ENCODE measurements around the gene FANCG. TPM values are rescaled to one million over a fixed set of nuclear protein-coding genes. Genes with fewer than 3 reads are reported as not detected.

The FANCG gene
- total and polyA plus RNA-seq, 8 donors, result 1.3 to 30.9 (median 16.4) TPM

GRCh38 chr9:35103660-35104191 lies 24.0 kb upstream of the FANCG start:
- H3K4me3 ChIP-seq, result peak overlapping the region; percentile 72 to 90 (median 80)
- intact Hi-C loops (cut with DNase I; ENCODE audit: low total_unique reads), result no loop called here
- peaks cover 46 to 75% (median 71%) of the 10 kb centered on the region in 4 donors for H3K36me3 ChIP-seq
- H3K9me3 ChIP-seq, result no peaks in the 10 kb centered on the region
- H3K27ac ChIP-seq, result peak overlapping the region; percentile 81 to 91 (median 89)
- DNase-seq, result no peak
- no peaks in the 10 kb centered on the region for H3K27me3 ChIP-seq
- WGBS, 5 donors, result 31 to 40% (median 38%) methylated on average over 5 of the region's 5 CpGs
- TF ChIP-seq POLR2AphosphoS5 (IDR thresholded peaks at IDR 0.05) (no peak), CTCF (IDR thresholded peaks at IDR 0.05) (no peak), EP300 (IDR thresholded peaks at IDR 0.05) (no peak), POLR2A (IDR thresholded peaks at IDR 0.05) (no peak)
- H3K4me1 ChIP-seq, result peaks cover 18 to 38% (median 28%) of the 10 kb centered on the region in 4 donors

- no peaks in the 10 kb centered on the region for H3K27me3 ChIP-seq
- peaks cover 41 to 68% (median 64%) of the 10 kb centered on the region in 4 donors for H3K36me3 ChIP-seq
- H3K4me3 ChIP-seq, result peak within 1 kb of the TSS; percentile 72 to 90 (median 80)
- peak in 1 of 7 experiments; percentile 42 for TF ChIP-seq CTCF (IDR thresholded peaks at IDR 0.05)
- TF ChIP-seq POLR2AphosphoS5 (IDR thresholded peaks at IDR 0.05), result peak; percentile 82 to 94 (median 86)
- TF ChIP-seq POLR2A (IDR thresholded peaks at IDR 0.05), result no peak
- TF ChIP-seq EP300 (IDR thresholded peaks at IDR 0.05), result no peak
- intact Hi-C loops (cut with DNase I; ENCODE audit: low total_unique reads), result no loop called here
- H3K4me1 ChIP-seq, result peaks cover 18 to 34% (median 28%) of the 10 kb centered on the region in 4 donors
- H3K9me3 ChIP-seq, result no peaks in the 10 kb centered on the region
- peak within 1 kb of the TSS; percentile 81 to 91 (median 89) for H3K27ac ChIP-seq
- WGBS, 5 donors, result 0 to 1% (median 0%) methylated on average over 29 to 57 of the region's 57 CpGs
- peak; percentile 95 to 98 for DNase-seq
Measured at GRCh38 chr9:35102769-35103659, 23.3 kb upstream of the FANCG start, which contains the start of gene STOML2. STOML2 (minus strand) TSS chr9:35103131; CDS start chr9:35103094, 37 bp downstream.

- no peak for TF ChIP-seq EP300 (IDR thresholded peaks at IDR 0.05)
- no peak for TF ChIP-seq POLR2AphosphoS5 (IDR thresholded peaks at IDR 0.05)
- Histone ChIP-seq H3K4me1 (peaks cover 18 to 34% (median 28%) of the 10 kb centered on the region in 4 donors), H3K27me3 (no peaks in the 10 kb centered on the region), H3K9me3 (no peaks in the 10 kb centered on the region), H3K4me3 (peak overlapping the region; percentile 72 to 90 (median 80)), H3K36me3 (peaks cover 35 to 62% (median 58%) of the 10 kb centered on the region in 4 donors), H3K27ac (peak overlapping the region; percentile 78 to 91 (median 89))
- intact Hi-C loops (cut with DNase I; ENCODE audit: low total_unique reads), result no loop called here
- DNase-seq, result no peak
- 2 to 4% (median 4%) methylated on average over 6 to 10 of the region's 10 CpGs for WGBS, 5 donors
Measured at GRCh38 chr9:35102465-35102768, 22.7 kb upstream of the FANCG start.

- peaks cover 12 to 52% (median 46%) of the 10 kb centered on the region in 4 donors for H3K36me3 ChIP-seq
- H3K9me3 ChIP-seq, result no peaks in the 10 kb centered on the region
- intact Hi-C loops (cut with DNase I; ENCODE audit: low total_unique reads), result no loop called here
- WGBS, 5 donors, result 85 to 93% (median 90%) methylated on average over 3 of the region's 3 CpGs
- H3K4me1 ChIP-seq, result peaks cover 23 to 49% (median 33%) of the 10 kb centered on the region in 4 donors
- TF ChIP-seq POLR2AphosphoS5 (IDR thresholded peaks at IDR 0.05) (no peak), POLR2A (IDR thresholded peaks at IDR 0.05) (no peak), CTCF (IDR thresholded peaks at IDR 0.05) (no peak), EP300 (IDR thresholded peaks at IDR 0.05) (no peak)
- no peak overlapping the region for H3K27ac ChIP-seq
- H3K27me3 ChIP-seq, result no peaks in the 10 kb centered on the region
- no peak for DNase-seq
- no peak overlapping the region for H3K4me3 ChIP-seq
Measured at GRCh38 chr9:35097573-35097972, 17.8 kb upstream of the FANCG start.

Data from stomach (tissue), 9 donors.